Chondrocyte (in vitro differentiated cells): Measurements from ENCODE around the gene FRAT2. TPM values are rescaled to one million over a fixed set of nuclear protein-coding genes. Genes with fewer than 3 reads are reported as not detected.
A peak's percentile ranks its signal among the peaks of the same experiment; 100 is the strongest.

Source experiments
- DNase-seq: peaks from one replicate; pipeline ENCODE4 v3.0.0; 2021; ENCODE audit warnings: mixed read lengths, low spot score
- H3K27ac Mint-ChIP-seq: one replicate; pipeline ENCODE4 v1.8.0; 2021; ENCODE audit warnings: mild to moderate bottlenecking, moderate library complexity, mixed read lengths; ENCODE audit not compliant: unreplicated experiment
- H3K27me3 Mint-ChIP-seq: 2 replicates; pipeline ENCODE4 v1.8.0; 2021; ENCODE audit warnings: low read depth, mixed read lengths
- H3K36me3 Mint-ChIP-seq: 2 replicates; pipeline ENCODE4 v1.8.0; 2021; ENCODE audit warnings: low read depth, mixed read lengths
- H3K4me1 Mint-ChIP-seq: 2 replicates; pipeline ENCODE4 v1.8.0; 2021; ENCODE audit warnings: low read depth, mild to moderate bottlenecking, mixed read lengths
- H3K4me3 Mint-ChIP-seq: one replicate; pipeline ENCODE4 v1.8.0; 2021; ENCODE audit warnings: mild to moderate bottlenecking, moderate library complexity, mixed read lengths; ENCODE audit not compliant: unreplicated experiment
- H3K9me3 Mint-ChIP-seq: 2 replicates; pipeline ENCODE4 v1.8.0; 2021; ENCODE audit warnings: low read depth, mixed read lengths
- total RNA-seq: library from RNA; stranded (reverse); gene quantifications from 3 replicates; pipeline ENCODE4 v1.2.1, GENCODE V29; 2021
- TF ChIP-seq, protein P1 (sequence below): fragments of 200-600 bp; sonication (generic); IDR thresholded peaks from 2 replicates; pipeline ENCODE4 v1.5.0; 2021; ENCODE audit warnings: antibody characterized with exemption, mild to moderate bottlenecking, moderate library complexity

Gene FRAT2
- total RNA-seq, 1 donor from 2014 or later: 4.2 TPM

DNA sequence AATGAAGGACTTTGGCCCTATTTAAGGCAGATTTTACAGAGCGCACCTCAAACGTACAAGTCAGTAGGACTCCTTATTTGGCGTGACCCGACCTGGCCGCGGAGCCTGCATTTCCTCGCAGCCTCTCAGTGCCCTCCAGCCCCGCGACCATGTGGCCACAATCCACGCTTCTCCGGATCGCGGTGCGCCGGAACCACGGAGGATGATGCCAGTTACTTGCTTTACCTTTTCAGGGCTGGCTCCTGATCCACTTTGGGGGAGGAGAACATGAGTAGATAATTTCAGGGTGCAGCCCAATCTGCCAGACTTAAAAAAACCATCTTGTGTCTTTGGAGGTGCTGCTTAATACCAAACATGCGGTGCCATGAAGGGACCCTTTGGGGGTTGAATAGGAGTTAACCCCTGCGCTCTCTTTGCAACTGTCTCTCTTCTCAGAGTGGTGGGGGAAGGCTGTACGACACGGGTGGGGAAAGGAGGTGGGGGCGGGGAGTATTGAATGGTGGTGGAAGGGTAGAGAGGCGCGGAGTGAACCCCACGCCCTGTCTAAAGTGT, 14.0 kb downstream of the FRAT2 start:
- TF ChIP-seq, protein P1, sequence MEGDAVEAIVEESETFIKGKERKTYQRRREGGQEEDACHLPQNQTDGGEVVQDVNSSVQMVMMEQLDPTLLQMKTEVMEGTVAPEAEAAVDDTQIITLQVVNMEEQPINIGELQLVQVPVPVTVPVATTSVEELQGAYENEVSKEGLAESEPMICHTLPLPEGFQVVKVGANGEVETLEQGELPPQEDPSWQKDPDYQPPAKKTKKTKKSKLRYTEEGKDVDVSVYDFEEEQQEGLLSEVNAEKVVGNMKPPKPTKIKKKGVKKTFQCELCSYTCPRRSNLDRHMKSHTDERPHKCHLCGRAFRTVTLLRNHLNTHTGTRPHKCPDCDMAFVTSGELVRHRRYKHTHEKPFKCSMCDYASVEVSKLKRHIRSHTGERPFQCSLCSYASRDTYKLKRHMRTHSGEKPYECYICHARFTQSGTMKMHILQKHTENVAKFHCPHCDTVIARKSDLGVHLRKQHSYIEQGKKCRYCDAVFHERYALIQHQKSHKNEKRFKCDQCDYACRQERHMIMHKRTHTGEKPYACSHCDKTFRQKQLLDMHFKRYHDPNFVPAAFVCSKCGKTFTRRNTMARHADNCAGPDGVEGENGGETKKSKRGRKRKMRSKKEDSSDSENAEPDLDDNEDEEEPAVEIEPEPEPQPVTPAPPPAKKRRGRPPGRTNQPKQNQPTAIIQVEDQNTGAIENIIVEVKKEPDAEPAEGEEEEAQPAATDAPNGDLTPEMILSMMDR: no peak
- Mint-ChIP-seq H3K27me3 (peaks cover 10% of the 10 kb centered on the region), H3K4me3 (peak overlapping the region; percentile 66), H3K27ac (no peak overlapping the region), H3K36me3 (no peaks in the 10 kb centered on the region), H3K4me1 (peaks cover 18% of the 10 kb centered on the region), H3K9me3 (no peaks in the 10 kb centered on the region)
- DNase-seq: no peak

DNA sequence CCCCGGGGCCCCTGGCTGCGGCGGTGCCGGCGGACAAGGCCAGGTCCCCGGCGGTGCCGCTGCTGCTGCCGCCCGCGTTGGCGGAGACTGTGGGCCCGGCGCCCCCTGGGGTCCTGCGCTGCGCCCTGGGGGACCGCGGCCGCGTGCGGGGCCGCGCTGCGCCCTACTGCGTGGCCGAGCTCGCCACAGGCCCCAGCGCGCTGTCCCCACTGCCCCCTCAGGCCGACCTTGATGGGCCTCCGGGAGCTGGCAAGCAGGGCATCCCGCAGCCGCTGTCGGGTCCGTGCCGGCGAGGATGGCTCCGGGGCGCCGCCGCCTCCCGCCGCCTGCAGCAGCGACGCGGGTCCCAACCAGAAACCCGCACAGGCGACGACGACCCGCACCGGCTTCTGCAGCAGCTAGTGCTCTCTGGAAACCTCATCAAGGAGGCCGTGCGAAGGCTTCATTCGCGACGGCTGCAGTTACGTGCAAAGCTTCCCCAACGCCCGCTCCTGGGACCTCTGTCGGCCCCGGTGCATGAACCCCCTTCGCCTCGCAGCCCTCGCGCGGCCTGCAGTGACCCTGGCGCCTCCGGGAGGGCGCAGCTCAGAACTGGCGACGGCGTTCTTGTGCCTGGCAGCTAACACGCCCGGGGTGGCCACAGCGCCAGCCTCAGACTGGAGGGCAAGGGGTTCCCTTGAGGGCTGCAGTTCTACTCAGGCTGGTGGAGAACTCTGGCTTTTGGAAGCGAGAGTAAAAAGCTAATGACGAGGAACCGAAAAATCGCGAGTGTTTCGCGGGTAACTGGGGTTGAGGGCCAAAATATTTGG, 14.7 kb downstream of the FRAT2 start:
- H3K27me3 Mint-ChIP-seq: peaks cover 10% of the 10 kb centered on the region
- H3K27ac Mint-ChIP-seq: no peak overlapping the region
- H3K4me1 Mint-ChIP-seq: peaks cover 18% of the 10 kb centered on the region
- no peaks in the 10 kb centered on the region for H3K9me3 Mint-ChIP-seq
- TF ChIP-seq, protein P1: no peak
- DNase-seq: no peak
- H3K4me3 Mint-ChIP-seq: peak overlapping the region; percentile 66
- H3K36me3 Mint-ChIP-seq: no peaks in the 10 kb centered on the region

DNA sequence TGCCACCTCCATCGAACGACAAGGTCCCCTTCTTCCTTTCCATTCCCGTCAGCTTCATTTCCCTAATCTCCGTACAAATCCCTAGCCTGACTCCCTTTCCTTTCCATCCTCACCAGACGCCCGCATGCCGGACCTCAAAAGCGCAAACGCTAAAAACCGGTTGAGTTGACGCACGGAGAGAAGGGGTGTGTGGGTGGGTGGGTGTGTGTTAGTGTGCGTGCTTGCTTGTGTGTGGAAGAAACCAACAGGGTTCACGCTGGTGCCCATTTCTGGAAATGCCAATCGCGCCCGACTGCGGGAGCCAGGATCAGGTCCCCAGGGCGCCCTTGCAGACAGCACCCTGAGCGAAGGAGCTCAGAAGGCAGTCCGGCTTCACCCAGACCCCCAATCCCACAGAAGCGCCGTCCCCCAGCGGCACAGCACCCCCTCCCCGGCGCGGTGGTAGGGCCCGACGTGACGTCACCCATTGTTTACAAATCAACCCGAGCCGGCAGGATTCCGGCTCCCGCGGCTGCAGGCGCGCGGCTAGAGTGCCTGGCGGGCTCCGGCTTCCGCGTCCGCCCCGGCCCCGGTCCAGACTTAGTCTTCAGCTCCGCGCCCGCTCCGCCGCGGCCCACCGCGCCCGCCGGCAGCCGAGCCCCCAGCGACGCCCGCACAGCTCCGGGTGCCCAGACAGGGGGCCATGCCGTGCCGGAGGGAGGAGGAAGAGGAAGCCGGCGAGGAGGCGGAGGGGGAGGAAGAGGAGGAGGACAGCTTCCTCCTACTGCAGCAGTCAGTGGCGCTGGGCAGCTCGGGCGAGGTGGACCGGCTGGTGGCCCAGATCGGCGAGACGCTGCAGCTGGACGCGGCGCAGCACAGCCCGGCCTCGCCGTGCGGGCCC, 15.5 kb downstream of the FRAT2 start, which contains the start of gene FRAT1:
FRAT1 (plus strand) TSS at position 500 of the 880 bp plus-strand sequence; CDS start at position 683, 183 bp downstream.
- Mint-ChIP-seq H3K27me3 (peaks cover 10% of the 10 kb centered on the region), H3K9me3 (no peaks in the 10 kb centered on the region), H3K36me3 (no peaks in the 10 kb centered on the region), H3K27ac (peak within 1 kb of the TSS; percentile 98), H3K4me1 (peaks cover 18% of the 10 kb centered on the region), H3K4me3 (peak within 1 kb of the TSS; percentile 90)
- TF ChIP-seq, protein P1: peak; percentile 5
- peak; percentile 92 for DNase-seq

DNA sequence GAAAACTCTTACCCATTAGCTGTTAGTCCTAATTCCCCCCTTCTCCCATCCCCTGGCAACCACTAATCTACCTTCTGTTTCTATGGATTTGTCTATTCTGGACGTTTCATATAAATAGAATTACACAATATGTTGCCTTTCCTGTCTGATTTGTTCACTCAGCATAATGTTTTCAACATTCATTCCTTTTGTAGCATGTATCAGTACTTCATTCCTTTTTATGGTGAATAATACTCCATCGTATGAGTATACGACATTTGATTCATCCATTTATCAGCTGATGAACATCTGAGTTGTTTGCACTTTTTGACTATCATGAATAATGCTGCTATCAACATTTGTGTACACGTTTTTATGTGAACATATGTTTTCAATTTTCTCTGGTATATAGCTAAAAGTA, 19.9 kb downstream of the FRAT2 start:
- TF ChIP-seq, protein P1: no peak
- Mint-ChIP-seq H3K4me3 (no peak overlapping the region), H3K36me3 (no peaks in the 10 kb centered on the region), H3K27me3 (no peaks in the 10 kb centered on the region), H3K27ac (no peak overlapping the region), H3K9me3 (no peaks in the 10 kb centered on the region), H3K4me1 (peaks cover 6% of the 10 kb centered on the region)
- DNase-seq: no peak

DNA sequence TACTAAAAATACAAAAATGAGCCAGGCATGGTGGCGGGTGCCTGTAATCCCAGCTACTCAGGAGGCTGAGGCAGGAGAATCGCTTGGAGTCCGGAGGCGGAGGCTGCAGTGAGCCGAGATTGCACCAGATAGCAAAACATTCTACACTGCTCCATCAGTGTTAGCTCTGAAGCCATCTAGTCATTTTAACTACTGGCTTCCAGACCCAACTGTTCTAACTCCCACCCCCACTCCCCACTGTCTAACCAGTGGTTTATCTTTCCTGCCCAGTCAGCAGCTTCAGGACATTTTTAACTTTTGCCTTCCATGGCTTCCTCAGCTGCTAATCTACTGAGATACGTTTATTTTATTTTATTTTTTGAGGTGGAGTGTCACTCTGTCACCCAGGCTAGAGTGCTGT, 21.6 kb downstream of the FRAT2 start:
- H3K36me3 Mint-ChIP-seq: no peaks in the 10 kb centered on the region
- H3K4me3 Mint-ChIP-seq: no peak overlapping the region
- H3K27ac Mint-ChIP-seq: no peak overlapping the region
- H3K4me1 Mint-ChIP-seq: no peaks in the 10 kb centered on the region
- TF ChIP-seq, protein P1: no peak
- no peaks in the 10 kb centered on the region for H3K27me3 Mint-ChIP-seq
- no peaks in the 10 kb centered on the region for H3K9me3 Mint-ChIP-seq
- no peak for DNase-seq
